Stimulated activated CD8-positive, alpha-beta memory T cell treated with anti-CD3 and anti-CD28 coated beads, Interleukin-4, amount 100 ng/mL, for 24 hours (primary cell): ENCODE data around the gene PCID2.
A peak's percentile ranks its signal among the peaks of the same experiment; 100 is the strongest.

Source experiments
- DNase-seq: peaks from one replicate; pipeline ENCODE4 v3.0.0-alpha.2; 2020; ENCODE audit warnings: low read depth

PCID2 gene

DNA sequence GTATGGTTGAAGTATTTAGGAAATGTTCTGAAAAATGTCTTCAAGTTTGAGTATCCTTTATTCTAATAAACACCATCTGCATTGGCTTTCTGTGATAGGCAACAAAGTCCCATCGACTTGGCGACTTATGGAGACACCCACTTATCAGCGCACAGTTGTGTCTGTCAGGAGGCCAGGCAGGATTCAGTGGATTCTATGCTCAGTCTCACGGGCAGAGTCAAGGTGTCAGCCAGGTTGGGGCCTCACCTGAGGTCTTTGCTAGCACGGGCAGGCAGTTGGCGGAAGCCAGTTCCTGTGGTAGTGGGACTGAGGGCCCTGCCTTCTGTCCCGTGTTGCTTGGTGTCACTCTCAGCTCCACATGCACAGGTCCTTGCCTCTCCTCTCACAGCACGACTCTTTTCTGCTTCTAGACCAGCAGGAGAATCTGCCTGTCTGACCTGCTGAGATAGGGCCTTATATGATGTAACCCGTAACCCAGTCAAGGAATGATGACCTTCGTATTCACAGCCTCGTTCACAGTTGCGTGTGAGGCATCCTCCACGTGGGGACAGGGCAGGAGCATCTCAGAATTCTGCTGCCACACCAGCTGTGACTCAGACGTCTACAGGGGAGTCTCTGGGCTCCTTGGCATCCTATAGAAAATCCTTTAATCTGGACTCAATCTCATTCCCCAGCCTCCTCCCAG lies 10.9 kb upstream of the PCID2 start:
- DNase-seq = no peak

DNA sequence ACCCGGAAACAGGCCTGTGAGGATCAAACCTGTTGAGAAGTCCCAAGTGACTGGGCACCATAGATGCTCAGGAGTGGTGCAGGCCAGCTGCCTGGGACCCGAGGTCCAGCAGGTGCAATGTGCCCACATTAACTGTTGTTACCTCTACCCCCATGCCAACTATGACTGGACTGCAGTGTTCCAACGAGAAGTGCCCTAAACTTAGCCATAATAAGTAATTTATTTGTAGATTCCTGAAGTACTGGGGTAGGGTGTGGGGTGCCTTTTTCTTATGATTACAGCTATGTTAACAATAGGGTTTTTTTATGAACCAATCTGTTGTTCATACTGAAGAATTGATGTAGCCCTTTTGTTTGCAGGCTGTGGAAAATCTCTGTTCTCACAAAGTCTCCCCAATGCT lies 10.1 kb upstream of the PCID2 start:
- no peak for DNase-seq

DNA sequence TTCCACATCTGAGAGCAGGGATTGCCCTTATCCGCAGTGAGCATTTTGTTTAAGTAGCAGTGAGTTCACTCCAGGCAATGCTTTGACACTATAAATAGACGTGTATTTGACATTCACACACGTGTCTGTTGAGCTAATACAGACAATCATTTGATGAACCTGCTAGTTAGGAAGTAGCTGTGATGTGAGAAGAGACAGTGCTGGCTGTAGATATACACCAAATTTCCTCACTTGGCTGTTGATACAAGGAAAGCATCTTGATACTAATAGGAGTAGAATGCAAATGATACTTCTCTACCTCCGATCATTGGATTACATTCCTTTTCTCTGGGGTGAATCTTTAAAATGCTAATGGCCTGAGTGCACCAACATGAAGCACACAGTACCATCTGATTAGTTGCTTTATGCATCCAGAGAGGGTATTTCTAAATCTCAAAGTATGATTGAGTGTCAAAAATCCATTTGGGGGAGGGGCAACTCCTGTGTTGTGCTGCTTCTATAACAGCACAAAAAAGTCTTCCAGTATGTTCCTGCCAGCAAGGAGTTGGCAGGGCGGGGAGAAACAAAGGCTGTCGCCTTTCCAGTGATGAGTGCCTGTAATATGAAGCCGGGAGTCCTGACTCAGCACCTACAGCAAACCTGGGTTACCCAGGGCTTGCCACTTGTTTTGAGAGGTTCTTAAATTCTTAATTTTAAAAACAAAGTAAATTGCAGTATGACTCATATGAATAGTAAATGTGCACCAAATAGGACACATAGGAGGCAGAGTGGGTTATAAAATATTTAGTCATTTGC lies 8.0 kb upstream of the PCID2 start:
- no peak for DNase-seq

DNA sequence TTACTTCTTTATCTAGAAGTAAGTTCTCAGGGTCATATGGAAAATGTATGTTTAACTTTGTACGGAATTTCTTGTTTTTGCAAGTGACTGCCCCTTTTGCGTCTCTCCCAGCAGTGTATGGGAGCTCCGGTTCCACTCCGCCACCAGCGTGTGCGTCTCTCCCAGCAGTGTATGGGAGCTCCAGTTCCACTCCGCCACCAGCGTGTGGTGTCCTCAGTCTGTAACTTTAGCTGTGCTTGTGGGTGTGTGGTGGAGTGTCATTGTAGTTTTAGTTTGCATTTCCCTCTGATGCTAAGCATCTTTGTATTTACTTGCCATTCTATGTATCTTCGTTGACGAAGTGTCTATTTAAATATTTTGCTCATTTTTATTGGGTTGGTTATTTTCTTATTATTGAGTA lies 3.3 kb upstream of the PCID2 start:
- DNase-seq = no peak

DNA sequence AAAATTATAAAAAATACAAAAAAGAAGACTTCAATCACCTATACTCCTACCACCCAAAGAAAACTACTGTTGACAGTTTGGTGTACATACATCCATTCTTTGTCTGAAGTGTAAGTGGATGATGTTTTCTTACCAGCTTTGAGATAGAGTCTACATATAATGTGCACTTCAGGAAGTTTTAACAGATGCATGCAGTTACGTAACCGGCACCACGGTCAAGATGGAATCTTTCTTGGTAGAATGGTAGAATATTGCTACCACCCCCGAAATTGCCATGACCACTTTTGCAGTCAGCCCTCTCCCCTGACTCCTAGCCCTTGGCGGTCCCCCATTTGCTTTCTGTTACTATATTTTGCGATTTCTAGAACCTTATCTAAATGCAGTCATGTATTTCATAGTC lies 2.4 kb upstream of the PCID2 start:
- no peak for DNase-seq

DNA sequence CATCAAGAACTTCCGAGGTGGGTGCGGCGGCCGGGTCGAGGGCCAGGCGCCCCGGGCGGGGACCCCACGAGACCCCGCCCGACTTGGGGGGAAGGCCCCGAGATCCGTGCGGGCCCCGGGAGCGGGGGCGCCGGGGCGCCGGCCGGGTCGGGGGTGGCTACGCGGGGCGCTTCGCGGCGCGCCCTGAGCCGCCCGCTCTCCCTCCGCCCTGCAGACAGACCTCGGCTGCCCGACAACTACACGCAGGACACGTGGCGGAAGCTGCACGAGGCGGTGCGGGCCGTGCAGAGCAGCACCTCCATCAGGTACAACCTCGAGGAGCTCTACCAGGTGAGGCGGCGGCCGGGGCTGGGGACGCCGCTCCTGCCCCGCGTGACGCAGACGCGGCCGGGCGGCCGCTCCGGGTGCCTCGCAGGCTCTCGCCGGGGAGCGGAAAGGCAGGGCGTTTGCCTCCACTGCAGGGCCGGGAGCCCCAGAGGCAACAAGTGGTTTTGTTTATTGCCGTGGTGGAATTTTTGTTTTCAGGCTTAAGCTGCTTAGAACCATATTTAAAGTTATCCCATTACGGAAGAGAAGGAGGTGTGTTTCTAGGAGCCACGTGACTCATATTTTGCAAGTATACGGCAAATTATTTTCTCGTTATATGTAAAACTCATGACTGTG lies 1.4 kb upstream of the PCID2 start:
- DNase-seq = peak; percentile 38

DNA sequence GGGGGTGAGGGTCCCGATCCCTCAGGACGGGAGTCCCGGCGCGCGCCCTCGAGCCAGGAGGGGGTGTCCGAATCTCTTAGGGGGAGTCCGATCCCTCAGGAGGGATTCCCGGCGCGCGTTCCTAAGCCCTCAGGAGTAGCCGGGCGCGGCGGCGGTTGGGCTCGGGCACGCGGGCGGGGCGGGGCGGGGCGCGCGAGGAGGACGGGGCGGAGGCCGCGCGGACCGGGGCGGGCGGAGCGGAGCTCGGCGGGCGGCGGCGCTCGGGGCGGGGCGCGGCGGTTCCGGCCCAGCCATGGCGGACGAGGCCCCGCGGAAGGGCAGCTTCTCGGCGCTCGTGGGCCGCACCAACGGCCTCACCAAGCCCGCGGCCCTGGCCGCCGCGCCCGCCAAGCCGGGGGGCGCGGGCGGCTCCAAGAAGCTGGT lies 878 bp upstream of the PCID2 start, which contains the start of gene CUL4A:
Gene CUL4A (plus strand): TSS at position 278 of the 423 bp plus-strand sequence. CDS start 15 bp downstream, at position 293.
- peak; percentile 56 for DNase-seq

DNA sequence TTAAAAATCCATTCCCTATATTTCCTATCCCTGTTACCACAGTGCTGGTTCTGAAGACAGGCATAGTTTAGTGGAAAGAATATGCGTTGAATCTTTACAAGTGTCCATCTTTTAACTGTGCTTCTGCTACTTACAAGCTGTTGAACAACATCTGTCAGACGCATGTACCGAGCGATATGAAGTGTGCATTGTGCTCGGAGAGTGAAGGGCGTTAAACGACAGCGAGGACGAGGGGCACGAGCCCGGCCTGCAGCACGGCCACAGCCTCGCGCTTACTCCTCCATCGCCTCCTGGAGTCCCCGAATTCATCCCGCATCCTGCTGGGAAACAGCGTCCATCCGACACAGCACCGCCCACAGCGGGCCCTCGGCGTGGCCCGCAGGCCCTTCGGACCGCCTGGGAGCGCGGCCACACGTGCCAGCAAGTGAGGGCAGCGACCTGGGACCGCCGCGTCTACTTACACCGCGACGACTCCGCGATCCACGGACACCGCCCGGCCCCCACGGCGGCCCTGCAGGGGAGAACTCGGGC lies 514 bp downstream of the PCID2 start:
- no peak for DNase-seq

DNA sequence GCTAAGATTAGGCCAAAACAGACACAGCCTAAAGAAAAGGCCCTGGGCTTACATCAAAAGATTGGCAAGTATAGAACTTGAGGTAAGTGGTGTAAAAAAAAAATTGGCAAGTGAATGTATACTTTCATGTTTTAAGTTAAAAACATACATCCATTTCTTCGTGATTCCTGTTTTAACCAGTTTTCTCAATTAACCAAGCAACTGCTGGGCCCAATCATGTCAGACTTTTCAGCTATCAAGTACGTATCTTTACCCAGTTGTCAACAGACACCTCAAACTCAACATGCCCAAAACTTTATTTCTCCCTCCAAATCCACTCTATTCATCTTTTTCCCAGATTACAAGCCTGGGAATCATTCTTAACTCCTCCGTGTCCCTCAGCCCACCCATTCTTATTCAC lies 1.0 kb downstream of the PCID2 start:
- no peak for DNase-seq

DNA sequence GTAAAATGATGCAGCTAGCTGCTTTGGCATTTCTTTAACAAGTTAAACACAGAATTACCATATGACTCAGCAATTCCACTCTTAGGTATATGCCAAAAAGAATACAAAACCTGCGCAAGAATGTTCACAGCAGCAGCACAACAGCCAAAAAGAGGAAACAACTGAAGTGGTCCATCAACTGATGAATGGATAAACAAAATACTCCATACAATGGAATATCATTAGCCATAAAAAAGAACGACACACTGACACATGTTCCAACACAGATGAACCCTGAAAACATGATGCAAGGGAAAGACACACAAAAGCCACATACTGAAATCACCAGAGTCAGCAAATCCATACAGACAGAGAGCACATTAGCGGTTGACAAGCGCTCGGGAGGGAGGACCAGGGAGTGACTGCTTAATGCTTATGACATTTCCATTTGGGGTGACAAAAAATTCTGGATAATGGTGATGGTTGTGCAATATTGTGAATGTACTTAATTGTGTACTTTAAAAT lies 3.0 kb downstream of the PCID2 start:
- no peak for DNase-seq

DNA sequence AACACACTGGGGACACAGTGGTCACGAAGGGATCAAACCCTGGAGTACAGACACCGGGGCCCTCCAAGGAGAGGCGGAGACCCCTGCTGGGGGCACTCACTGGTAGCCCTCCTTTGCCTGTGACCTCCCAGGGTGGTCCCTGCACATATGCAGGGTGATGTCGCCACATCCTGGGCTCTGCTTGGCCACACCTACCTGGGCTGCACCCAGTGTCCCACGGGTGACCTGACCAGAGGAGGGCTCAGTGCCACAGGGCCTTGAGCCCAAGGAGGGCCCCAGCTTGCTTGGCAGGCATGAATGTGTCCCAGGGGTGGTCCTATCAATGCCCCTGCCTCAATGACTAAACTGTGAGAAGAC lies 4.1 kb downstream of the PCID2 start:
- DNase-seq = no peak

DNA sequence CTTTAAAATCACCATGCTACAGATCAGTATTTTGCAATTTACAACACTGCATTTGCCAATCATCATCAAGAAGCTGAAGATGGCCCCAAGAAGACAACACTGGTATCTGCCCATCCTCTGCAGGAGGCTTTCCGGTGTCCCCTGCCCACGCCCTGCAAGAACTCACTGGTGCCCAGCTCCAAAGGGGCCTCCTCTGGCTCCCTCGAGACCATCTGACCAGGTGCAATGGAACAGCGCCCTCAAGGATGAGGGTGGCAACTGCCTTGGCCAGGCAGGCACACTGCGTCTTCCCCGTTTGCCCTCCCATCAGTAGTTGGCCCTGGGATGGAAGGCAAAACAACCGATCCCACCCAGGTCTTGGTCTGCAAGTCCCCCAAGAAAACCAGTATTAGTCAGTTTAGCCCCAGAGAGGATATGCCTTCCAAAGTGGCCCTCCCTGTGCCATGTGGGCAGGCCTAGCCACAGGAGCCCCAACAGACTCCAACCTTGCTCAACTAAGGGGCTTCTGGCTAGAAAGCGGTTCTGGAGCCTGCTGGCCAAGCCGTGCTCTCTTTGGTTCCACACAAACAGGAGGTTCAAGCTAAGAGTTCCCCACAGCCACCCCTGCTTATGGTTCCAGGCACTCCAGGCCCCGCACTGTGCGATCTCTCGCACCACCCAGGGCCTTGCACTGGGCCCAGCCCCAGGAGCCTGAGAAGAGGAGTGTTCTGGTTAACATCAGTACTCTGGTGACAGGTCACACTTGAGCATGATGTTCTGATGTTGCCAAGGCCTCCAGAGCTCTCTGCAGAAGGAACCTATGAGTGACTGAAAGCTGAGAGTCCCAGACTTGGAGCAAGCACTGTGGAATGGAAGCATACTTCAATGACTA lies 4.7 kb downstream of the PCID2 start:
- DNase-seq = no peak

DNA sequence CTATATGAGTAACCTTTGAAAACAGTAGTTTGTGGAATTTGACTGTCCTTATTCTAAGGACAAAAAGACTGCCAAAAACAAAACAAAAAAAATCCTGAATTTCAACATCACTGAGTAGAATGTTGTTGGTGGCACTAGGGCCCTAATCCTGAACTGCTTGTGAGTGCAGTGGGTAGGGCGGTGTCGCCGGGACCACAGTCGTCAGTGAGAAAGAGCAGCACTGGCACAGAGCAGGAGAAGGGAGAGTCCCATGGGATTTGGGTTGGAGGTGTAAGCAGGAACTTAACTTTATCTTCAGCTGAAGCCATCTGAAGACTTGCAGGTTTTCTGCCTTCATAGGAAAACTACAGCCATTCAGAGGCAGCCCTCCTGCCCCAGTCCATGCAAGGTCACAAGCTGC lies 5.6 kb downstream of the PCID2 start:
- no peak for DNase-seq

DNA sequence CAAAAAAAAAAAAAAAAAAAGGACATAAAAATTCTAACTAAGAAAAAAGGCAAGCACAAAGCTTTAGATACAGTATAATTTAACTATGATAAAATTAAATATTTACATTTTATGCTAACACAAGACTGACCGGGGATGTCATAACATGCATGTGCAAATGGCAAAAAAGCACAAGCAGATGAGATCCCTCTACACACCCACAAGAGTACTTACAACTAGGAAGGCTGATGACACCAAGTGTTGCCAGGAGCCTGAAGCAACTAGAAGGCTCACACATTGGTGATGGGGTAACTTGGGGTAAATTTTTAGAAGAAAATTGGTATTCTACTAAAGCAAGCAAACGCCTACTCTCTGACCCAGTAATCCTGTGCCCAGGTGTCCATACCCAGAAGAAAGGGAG lies 6.7 kb downstream of the PCID2 start:
- DNase-seq = no peak

DNA sequence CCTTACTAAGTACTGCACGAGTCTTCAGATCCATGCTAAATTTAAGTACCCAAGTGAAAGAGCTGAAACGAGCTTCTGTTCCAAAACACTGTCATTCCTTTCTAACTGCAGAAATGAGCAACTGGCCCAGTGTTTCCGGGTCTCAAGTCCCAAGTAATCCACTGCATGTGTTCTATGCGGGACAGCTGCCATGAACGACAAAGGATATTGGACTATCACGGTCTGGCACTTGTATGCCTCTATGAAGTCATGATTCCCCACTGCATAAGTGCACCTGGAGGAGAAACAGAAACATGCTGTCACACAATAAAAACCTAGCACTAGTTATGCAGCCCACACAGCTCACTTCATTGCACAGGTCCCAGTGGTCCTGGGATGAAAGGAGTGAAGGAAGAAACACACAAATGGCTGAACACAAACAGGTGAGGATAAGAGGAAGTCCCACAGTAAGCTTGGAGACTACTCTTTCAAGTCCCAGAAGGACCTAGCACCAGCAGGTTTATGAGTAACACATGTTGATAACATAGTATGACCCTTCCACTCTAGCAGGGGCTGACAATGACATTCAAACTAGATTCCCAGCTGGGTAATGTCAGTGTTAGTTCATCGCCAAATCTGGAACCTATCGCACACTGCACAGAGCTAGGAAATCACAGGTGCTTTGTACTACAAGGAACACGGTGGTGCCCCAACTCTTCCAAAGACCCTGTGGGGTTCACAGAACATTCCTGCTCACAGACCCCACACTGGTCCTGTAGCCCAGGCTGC lies 11.3 kb downstream of the PCID2 start:
- no peak for DNase-seq

DNA sequence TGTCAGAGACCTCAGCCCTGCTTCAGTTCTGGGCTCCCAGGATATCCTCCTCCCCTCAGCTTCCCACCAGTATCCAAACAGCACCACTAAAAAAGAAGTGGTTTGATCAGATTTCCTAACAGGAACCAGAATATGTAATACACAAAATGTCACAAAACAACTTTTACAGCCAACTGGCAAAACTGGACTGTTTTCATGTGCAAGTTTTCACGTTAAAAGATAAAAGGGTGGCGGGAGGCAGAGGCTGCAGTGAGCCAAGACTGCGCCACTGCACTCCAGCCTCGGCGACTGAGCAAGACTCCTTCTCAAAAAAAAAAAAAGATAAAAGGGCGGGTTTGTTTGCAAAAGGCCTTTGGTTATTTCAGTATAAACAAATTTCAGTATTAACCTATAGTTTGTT lies 13.1 kb downstream of the PCID2 start:
- DNase-seq = no peak

DNA sequence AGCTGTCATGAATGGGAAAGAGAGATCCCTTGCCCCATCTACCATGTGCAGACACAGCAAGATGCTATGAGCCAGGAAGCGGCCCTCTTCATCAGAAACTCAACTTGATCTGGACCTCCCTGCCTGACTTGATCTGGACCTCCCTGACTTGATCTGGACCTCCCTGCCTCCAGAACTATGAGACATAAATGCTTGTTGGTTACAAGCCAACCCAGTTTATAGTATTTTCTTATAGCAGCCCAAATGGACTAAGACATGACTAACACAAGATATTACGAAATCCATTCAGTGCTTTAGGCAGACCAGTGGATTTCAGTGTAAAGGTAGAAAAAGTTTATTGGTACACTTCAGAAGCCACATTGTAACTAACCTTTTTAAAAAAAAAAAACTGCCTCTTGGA lies 15.6 kb downstream of the PCID2 start:
- no peak for DNase-seq

DNA sequence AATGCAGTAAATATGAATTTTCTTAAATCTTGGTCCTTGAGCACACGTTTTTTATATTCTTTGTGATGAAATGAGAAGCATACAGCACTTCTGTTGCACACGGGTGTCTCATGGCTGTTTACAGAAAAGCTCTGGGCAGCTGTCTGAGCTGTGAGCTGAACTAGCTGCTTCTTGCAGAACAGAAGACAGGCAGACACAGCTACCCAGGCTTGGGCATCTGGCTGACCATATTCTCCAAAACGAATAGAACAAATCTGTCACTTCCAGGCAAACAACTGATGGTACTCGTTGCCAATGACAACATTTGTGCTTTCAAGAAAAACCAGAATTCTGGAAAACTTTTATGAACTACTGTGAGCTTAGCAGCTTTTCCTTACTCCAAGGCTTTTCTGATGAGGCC lies 16.2 kb downstream of the PCID2 start:
- no peak for DNase-seq

DNA sequence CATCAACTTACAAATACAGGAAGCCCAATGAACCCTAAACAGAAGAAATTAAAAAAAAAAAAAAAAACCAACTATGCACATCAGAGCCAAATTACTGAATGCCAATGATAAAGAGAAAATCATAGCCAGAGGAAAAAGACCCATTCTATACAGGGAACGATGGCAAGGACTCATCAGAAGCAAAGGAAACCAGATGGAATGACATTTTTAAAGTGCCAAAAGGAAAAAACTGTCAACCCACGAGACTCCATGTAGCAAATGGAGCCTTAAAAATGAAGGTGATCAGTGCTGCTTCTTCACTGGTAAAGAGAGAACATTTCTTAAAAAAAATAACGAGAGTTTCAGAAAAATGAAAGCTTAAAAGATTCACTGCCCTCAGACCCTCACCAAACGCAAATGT lies 18.3 kb downstream of the PCID2 start:
- no peak for DNase-seq

DNA sequence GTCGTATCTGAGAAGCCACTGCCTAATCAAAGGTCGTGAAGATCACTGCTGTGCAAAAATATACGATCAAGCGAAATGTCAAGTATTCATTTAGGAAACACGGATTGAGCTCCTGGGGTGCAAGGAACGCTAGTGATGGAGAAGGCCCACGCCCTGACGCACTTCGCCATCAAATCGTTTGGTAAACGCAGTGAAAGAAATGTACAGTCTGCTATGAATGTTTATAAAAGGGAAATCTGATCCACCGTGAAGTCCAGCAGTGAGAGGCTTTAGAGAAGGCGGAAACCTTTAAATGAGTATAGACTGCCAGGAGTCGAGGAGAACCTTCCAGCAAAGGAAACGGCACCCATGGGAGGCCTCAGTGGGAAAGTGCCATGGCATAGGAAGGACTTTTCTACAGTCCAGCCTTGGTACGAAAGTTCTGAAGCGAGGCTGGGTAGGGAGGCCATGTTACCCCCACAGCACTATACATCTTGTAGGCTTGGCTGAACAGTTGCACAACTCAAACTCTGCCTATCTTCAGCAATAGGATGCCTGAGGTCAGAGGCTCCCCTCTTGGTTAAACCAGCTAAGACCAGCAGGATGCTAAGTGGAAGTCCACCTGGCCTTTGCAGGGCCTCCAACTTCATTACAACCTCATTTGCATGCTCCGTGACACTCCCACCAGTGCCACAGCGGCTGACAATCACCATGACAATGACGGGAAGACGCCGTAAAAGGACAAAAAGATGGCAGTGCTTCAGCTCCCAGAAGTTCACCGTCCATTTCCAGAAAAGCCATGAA lies 20.4 kb downstream of the PCID2 start:
- DNase-seq = no peak
